SW 1271 (cell line): ENCODE results near the gene DMRTB1.

Experiments
- DNase-seq, 2 experiments: peaks; one replicate each; lab custom pipeline; 2025; lab: John Stamatoyannopoulos, UW

The DMRTB1 gene

GRCh38 chr1:53463961-53464899, 5.0 kb downstream of the DMRTB1 start:
- no peak for DNase-seq

DNA sequence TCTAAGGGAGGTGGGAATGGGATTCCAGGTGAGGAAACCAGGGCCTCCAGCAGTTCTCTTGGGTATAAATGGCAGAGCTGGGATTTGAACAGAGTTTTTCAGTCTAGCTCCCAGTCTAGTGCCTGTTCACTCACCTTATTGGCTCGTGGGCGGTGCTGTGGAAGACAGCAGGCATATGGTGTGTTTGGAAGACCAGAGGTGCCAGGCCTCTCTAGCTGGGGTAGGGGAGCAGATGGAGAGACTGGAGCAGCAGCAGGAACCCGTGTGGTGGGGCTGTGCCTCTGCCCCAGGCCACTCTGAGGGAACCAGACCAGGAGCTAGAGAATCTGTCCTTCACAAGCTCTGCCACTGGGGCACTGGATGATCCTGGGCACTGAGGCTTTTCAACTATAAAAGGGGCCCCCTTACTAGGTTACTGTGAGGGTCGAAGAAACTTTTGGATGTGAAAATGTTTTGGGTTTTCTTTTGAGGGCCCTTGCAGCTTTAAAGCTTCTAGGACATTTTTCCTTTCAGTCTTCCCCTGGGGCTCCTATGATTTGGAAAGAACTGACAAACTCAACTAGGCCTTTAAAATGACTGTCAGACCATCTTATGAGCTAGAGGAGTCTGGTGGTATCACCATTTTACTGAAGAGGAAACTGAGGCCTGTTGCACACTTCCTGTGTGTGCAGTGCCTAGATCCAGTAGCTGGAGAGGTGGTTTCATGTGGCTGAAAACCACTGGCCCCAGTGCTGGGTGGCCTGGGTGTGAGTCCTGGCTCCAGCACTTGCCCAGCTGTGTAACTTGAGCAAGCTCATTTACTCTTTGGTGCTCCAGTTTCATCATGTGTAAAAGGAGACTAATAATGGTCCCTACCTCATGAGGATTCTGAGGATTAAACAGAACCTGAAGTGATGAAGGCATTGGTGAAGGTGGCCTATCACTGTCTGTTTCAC, 6.1 kb downstream of the DMRTB1 start:
- DNase-seq, result no peak

DNA sequence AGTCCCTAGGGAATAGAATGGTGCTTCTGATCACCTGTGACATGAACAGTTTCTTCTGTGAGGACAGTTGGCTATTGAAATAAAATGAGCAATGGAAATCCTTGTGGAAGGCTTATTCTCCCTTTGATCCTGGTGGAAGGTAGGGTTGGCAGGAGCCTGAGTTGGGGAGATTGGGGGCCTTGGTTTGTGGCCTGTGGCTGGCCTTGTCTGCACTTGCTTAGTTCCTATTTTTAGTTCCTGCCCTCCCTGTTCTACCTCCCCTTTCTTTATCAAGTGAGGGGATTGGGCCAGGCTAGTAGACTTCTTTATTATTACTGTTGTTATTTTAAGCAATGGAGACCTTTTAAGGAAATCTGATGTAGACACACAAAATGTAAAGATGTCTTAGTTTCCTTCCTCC, 8.2 kb downstream of the DMRTB1 start:
- no peak for DNase-seq

DNA sequence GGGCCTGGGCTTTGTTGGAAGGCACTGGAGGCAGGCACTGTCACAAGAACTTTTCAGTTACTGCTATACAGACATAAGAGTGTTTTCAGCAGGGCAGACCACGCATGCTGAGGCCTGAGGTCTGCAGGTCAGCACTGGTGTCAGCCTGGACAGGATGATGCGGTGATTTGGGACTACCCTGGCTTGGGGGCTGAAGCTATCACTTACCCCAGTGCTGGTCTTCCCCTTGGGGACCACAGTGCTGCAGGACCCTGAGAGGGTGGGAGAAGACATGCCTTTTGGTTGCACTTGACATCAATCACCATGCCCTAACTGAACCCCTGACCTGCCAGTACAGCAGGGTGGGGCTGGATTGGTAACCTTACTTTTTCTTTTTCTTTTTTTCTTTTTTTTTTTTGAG, 9.2 kb downstream of the DMRTB1 start:
- DNase-seq, result no peak

DNA sequence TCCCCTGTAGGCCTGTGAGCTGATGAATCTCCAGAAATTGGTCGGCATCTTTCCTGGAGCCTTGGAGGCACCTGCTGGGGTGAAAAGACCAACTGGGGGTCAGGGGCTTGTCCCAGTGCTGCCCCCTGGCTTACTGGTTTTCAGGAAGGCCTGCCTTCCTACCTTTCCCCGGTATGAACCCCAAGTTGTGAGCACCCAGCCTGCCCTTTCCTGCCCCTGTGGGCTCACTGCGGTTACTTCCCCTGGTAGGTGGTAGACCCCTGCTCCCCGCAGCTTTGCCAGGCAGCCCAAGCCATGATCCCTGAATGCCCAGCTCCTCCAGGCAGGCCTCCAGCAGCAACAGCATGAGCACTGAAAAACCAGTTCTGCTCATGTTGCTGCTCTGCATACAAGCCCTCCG, 10.2 kb downstream of the DMRTB1 start:
- DNase-seq, result no peak

DNA sequence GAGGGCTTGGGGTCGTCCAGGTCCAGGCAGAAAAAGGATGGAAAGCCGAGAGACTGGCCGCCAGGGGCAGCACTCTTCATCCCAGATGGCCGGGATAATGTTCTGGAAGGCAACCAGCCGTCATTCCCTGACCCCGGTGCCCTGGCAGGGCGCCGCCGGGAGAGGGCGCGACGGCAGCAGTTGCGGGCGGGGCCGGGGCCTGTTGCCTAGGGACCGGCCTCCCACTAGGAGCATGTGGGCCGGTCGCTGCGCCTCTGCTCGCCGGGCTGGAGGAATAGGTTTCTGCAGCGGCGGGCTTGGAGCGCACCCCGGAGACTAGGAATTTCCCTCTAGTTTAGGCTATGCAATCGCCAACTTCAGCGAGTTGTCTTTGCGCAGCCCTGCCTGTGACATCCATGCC, 11.0 kb downstream of the DMRTB1 start:
- no peak for DNase-seq

DNA sequence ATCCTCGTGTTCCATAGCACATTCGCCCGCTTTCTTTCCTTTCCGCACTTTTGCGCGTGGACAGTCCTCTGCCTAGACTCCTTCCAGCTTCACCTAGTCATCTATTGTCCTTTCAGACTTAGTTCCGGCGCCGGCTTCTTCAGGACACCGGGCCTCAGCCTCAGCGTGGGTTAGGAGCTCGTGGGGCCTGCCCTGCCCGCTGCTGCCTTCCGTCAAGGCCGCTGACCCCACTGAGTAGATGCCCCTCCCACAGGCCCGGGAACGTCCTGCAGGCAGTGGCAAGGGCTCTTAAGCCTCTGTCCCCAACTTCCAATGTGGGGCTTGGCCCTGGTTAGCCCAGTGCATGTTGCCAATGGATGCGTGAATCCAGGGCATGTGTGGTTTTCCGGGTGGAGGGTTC, 11.4 kb downstream of the DMRTB1 start:
- DNase-seq, result no peak

GRCh38 chr1:53471000-53471399, 11.8 kb downstream of the DMRTB1 start:
- no peak for DNase-seq

- DNase-seq, result no peak
These were observed 14.3 kb downstream of the DMRTB1 start for GRCh38 chr1:53473463-53473862.

- DNase-seq, result no peak
These were observed 16.5 kb downstream of the DMRTB1 start for GRCh38 chr1:53475664-53476063.

GRCh38 chr1:53476579-53476978, 17.4 kb downstream of the DMRTB1 start:
- no peak for DNase-seq

- DNase-seq, result no peak
These were observed 18.7 kb downstream of the DMRTB1 start for GRCh38 chr1:53477651-53478501.

- no peak for DNase-seq
These were observed 19.3 kb downstream of the DMRTB1 start for GRCh38 chr1:53478502-53478818.

DNA sequence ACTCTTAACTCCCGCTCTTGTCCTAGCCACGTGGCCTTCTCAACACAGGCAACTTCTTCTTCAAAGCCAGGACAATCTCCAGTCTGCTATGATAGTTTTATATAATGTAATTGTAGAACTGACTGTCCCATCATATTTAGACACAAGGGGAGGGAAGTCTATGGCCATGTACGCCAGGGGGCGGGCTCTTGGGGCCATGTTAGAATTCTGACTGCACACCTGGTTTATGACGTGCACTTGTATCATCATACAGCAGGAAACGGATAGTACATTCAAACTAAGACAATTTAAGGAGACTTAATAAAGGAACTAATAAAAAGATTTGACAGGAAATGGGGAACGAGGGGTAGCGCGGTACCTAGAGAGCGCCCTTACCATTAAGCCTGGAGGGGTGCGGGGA, 21.5 kb downstream of the DMRTB1 start:
- no peak for DNase-seq

DNA sequence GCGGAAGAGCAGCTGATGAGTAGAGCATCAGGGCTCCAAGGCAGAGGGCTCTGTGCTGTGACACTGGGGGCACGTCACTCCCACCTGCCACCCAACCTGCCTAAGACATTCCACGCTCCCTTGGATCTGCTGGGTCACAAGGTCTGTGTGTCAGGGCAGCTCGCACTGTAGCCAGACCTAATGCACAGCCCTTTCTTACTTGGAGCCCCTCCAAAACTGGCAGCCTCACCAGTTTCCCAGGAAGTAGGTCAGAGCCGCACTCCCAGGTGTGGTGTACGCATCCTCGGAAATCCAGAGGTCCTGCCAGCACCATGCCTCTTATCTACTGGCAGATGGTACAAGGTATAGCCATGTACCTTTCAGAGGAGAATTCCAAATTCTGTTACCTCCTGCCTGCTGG, 22.3 kb downstream of the DMRTB1 start:
- DNase-seq, result no peak

DNA sequence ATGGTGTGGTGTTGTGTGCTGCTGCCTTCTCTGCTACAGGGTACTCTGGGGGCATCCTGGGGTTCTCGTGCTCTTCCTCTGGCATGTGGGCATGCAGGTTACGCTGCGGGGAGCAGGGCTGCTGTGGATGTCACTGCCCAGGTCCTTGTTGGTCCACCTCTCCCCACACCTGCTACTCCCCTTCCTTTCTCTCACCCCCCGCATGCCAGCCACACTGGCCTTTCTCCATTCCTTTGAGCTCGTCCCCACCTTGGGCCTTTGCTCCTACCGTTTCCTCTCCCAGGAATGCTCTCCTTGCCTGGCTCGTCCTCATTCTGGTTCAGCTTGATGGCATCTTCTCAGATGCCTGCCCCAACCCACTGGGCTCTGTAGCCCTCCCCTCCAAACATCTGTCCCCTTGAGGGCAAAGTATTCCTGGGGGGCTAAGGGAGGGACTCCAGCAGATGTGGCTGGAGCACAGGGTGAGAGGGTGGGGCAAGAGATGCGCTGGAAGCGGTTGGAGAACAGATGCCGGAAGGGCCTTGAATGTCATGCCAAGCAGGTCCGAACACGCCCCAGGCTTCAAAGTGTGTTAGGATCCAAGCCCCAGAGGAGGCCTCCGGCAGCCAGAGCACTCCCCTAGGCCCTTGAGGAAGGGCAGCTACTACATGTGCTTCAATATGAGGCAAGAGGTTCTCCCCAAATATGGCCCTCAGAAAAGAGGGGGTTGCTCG, 23.4 kb downstream of the DMRTB1 start:
- DNase-seq, result no peak

- no peak for DNase-seq
These were observed 24.0 kb downstream of the DMRTB1 start for GRCh38 chr1:53483170-53483569.

DNA sequence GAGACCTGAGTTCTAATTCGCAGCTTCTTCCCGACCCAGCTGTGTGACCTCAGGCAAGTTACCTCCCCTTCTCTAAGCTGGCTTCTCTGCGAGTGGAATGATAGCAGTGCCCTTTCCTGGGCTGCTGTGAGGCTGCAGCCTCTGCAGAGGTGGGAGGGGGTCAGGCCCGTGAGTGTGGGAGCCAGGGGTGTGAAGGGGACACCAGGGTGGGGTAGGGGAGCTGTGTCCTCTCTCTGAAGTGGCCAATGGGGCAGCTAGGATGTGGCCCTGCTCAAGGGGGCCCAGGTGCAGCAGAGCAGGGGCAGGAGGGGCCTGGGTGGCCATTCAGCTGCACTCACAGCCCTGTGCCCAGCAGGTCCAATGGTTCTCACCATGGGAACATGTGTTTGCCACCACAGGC, 24.5 kb downstream of the DMRTB1 start:
- DNase-seq, result no peak

- no peak for DNase-seq
These were observed 25.7 kb downstream of the DMRTB1 start for GRCh38 chr1:53484705-53485477.
